PC-3 (cell line): ENCODE data around the gene SART3. TPM values are rescaled to one million over a fixed set of nuclear protein-coding genes. Genes with fewer than 3 reads are reported as not detected.

Source experiments
- ATAC-seq: fragments of 200-7000 bp; cut with Tn5 transposase; 2 replicates; pipeline ENCODE4 v1.9.1; 2020; ENCODE audit warnings: mild to moderate bottlenecking, moderate library complexity
- BruUV-seq: library from RNA; stranded (reverse); fragments of 400-500 nt; replicated peaks from 2 replicates; lab custom pipeline; 2021; lab: Mats Ljungman, UMichigan
- CTCF ChIA-PET: fragments of 300-600 bp; sonication (Branson Sonifier 250); formaldehyde crosslinking; loops from one replicate; lab custom pipeline; 2022; ENCODE audit warnings: antibody characterized with exemption; lab: Charles Lee
- POLR2A ChIA-PET: fragments of 300-600 bp; sonication (Branson Sonifier 250); formaldehyde crosslinking; loops from one replicate; lab custom pipeline; 2022; ENCODE audit warnings: antibody characterized with exemption; ENCODE audit not compliant: unreplicated experiment; lab: Charles Lee
- DNase-seq: peaks from one replicate; pipeline ENCODE4 v3.0.0-alpha.2; 2015
- H2AFZ ChIP-seq: fragments of 300-600 bp; sonication (generic); 2 replicates; pipeline ENCODE4 v1.6.0; 2016; ENCODE audit warnings: antibody characterized with exemption, low read length
- H3F3A ChIP-seq: fragments of 300-600 bp; sonication (generic); one replicate; pipeline ENCODE4 v1.6.0; 2017; ENCODE audit warnings: antibody characterized with exemption, low read length, control low read depth, mild to moderate bottlenecking; ENCODE audit not compliant: unreplicated experiment
- H3K27ac ChIP-seq: fragments of 300-600 bp; sonication (generic); 2 replicates; pipeline ENCODE4 v1.5.1; 2016; ENCODE audit warnings: mild to moderate bottlenecking, low read length
- H3K27me3 ChIP-seq: fragments of 300-600 bp; sonication (generic); 2 replicates; pipeline ENCODE4 v1.6.1; 2016; ENCODE audit warnings: low read length, mixed read lengths
- H3K36me3 ChIP-seq: fragments of 300-600 bp; sonication (generic); 2 replicates; pipeline ENCODE4 v1.6.1; 2016; ENCODE audit warnings: low read depth, mixed run types, low read length, mixed read lengths
- H3K4me1 ChIP-seq: fragments of 300-600 bp; sonication (generic); 2 replicates; pipeline ENCODE4 v1.5.1; 2016; ENCODE audit warnings: low read length; ENCODE audit not compliant: insufficient read depth
- H3K4me2 ChIP-seq: fragments of 300-600 bp; sonication (generic); 2 replicates; pipeline ENCODE4 v1.6.0; 2016; ENCODE audit warnings: low read length
- H3K4me3 ChIP-seq: fragments of 300-600 bp; sonication (generic); 2 replicates; pipeline ENCODE4 v1.5.1; 2016; ENCODE audit warnings: mild to moderate bottlenecking, low read length, mixed read lengths
- H3K79me2 ChIP-seq: fragments of 300-600 bp; sonication (generic); 2 replicates; pipeline ENCODE4 v1.6.1; 2017; ENCODE audit warnings: low read length, mixed read lengths
- H3K9ac ChIP-seq: fragments of 300-600 bp; sonication (generic); 2 replicates; pipeline ENCODE4 v1.6.0; 2016; ENCODE audit warnings: mild to moderate bottlenecking, low read length
- H3K9me2 ChIP-seq: fragments of 300-600 bp; sonication (generic); replicated peaks from 2 replicates; pipeline ENCODE4 v1.6.1; 2016; ENCODE audit warnings: mixed run types, low read length, mixed read lengths
- H3K9me3 ChIP-seq: fragments of 300-600 bp; sonication (generic); 2 replicates; pipeline ENCODE4 v1.6.1; 2016; ENCODE audit warnings: low read length, mixed read lengths
- H4K20me1 ChIP-seq: fragments of 300-600 bp; sonication (generic); 2 replicates; pipeline ENCODE4 v1.6.1; 2016; ENCODE audit warnings: low read length, mixed read lengths
- CTCF ChIP-seq: fragments of 300-600 bp; sonication (generic); conservative IDR thresholded peaks from 2 replicates; pipeline ENCODE4 v1.5.1; 2017; ENCODE audit warnings: antibody characterized with exemption, low read depth, mild to moderate bottlenecking, low read length
- EZH2 ChIP-seq: fragments of 300-600 bp; sonication (generic); IDR thresholded peaks from one replicate; pipeline ENCODE4 v1.6.1; 2017; ENCODE audit warnings: antibody characterized with exemption, mild to moderate bottlenecking, low read length; ENCODE audit not compliant: unreplicated experiment
- EZH2phosphoT487 ChIP-seq: fragments of 300-600 bp; sonication (generic); IDR thresholded peaks from 2 replicates; pipeline ENCODE4 v1.6.1; 2018; ENCODE audit warnings: mild to moderate bottlenecking, antibody characterized with exemption, low read length, borderline replicate concordance
- intact Hi-C: fragments of 100-400 bp; cut with micrococcal nuclease; formaldehyde crosslinking; loops from 2 replicates; pipeline ENCODE4 v1.9.0; 2023
- total RNA-seq: library from RNA; depleted of rRNA; stranded (reverse); fragments of >200 nt; gene quantifications from 2 replicates; pipeline ENCODE4 v1.2.3, GENCODE V29; 2014

Gene SART3
- total RNA-seq, 1 experiment from 2014 or later, result 165 TPM

DNA sequence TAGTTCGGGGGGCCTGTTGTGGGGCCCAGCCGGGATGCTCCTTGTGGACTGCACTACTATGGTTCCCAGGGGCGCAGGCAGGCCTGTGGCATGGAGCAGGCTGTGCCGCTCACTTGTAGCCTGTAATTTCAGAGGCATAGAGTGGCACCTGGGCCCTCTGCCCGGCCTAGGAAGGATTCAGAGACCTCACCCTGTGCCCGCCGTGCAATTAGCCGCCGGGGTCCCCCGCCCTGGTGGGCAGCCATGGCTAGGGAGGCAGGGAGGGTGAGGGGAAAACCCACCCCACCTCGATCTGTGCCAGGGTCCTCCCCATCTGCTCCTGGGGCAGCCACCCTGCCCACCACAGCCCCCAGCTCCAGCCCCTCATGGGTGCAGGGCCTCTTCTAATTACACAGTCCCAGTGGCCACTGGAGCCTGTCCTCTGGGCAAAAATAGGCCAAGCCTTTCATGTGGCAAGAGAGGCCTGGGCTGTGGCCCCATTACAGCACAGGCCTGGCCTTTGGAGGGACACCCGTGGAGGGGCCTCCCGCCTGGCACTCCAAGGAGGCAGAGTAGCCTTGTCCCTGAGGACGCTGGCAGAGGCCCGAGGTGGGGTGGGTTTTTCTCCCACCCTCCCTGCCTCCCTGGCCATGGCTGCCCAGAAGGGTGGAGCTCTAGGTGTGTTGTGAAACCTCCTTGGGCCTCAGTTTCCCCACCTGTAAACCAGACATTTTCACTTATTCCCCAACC lies 42.2 kb upstream of the SART3 start:
- CTCF ChIA-PET, result no interaction called here
- no peaks in the 10 kb centered on the region for H3K36me3 ChIP-seq
- H3K9me2 ChIP-seq, result no peaks in the 10 kb centered on the region
- intact Hi-C loops, result no loop called here
- H3F3A ChIP-seq, result no peaks in the 10 kb centered on the region
- no peaks in the 10 kb centered on the region for H3K79me2 ChIP-seq
- H3K4me2 ChIP-seq, result no peak overlapping the region
- POLR2A ChIA-PET, result no interaction called here
- no peak overlapping the region for H2AFZ ChIP-seq
- H3K27me3 ChIP-seq, result no peaks in the 10 kb centered on the region
- H3K9ac ChIP-seq, result no peak overlapping the region
- TF ChIP-seq EZH2, result no peak
- TF ChIP-seq EZH2phosphoT487, result no peak
- no peak for TF ChIP-seq CTCF
- no peaks in the 10 kb centered on the region for H4K20me1 ChIP-seq
- no peak overlapping the region for H3K4me3 ChIP-seq
- ATAC-seq, result no peak
- no peak overlapping the region for H3K27ac ChIP-seq
- no TSS peak for BruUV-seq
- no peak for DNase-seq
- no peaks in the 10 kb centered on the region for H3K9me3 ChIP-seq
- H3K4me1 ChIP-seq, result no peaks in the 10 kb centered on the region

DNA sequence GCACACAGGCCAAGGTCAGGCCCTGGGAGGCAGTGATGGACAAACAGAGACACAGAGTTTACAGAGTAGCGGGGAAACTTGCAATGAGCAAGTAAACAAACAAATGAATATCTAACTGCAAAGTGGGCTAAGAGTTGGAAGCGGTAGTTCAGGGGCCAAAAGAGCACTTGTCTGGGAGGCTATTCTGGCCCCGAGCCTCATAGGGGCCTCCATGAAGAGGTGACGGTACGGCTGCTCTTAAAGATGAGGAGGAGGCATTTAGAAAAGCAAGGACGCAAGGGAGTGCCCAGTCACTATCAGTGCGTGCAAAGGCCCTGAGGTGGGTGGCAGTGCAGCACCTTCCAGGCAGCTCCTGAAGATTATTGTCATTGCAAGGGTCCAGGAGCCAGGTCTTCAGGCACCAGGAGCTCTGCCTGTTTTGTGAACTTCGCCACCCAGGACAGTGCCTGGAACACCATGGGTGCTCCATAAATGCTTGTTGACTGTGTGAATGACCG lies 41.3 kb upstream of the SART3 start:
- no peaks in the 10 kb centered on the region for H3F3A ChIP-seq
- H3K4me3 ChIP-seq, result no peak overlapping the region
- intact Hi-C loops, result no loop called here
- H3K4me2 ChIP-seq, result no peak overlapping the region
- H3K27me3 ChIP-seq, result no peaks in the 10 kb centered on the region
- H3K79me2 ChIP-seq, result no peaks in the 10 kb centered on the region
- no peaks in the 10 kb centered on the region for H3K4me1 ChIP-seq
- no peaks in the 10 kb centered on the region for H4K20me1 ChIP-seq
- CTCF ChIA-PET, result no interaction called here
- DNase-seq (no peak), ATAC-seq (no peak)
- no peaks in the 10 kb centered on the region for H3K9me2 ChIP-seq
- no peak for TF ChIP-seq CTCF
- no peak for TF ChIP-seq EZH2
- TF ChIP-seq EZH2phosphoT487, result no peak
- no peaks in the 10 kb centered on the region for H3K36me3 ChIP-seq
- no TSS peak for BruUV-seq
- no peaks in the 10 kb centered on the region for H3K9me3 ChIP-seq
- POLR2A ChIA-PET, result no interaction called here
- no peak overlapping the region for H2AFZ ChIP-seq
- no peak overlapping the region for H3K9ac ChIP-seq
- H3K27ac ChIP-seq, result no peak overlapping the region

DNA sequence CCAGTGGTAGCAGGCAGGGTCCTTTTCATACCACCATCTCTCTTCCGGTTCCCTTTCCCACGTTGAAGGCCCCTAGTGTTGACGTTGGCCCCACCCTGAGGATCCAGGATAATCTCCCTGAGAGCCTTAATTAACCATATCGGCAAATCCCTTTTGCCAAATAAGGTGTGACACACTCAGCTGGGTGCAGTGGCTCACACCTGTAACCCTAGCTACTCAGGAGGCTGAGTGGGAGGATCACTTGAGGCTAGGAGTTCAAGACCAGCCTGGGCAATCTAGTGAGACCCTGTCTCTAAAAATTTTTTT lies 39.7 kb upstream of the SART3 start:
- Histone ChIP-seq H3K79me2 (no peaks in the 10 kb centered on the region), H3K36me3 (no peaks in the 10 kb centered on the region), H4K20me1 (no peaks in the 10 kb centered on the region), H3K4me2 (no peak overlapping the region), H3K27ac (no peak overlapping the region), H3K9me2 (no peaks in the 10 kb centered on the region), H3K9me3 (no peaks in the 10 kb centered on the region), H3F3A (no peaks in the 10 kb centered on the region), H2AFZ (no peak overlapping the region), H3K4me1 (no peaks in the 10 kb centered on the region), H3K9ac (no peak overlapping the region), H3K4me3 (no peak overlapping the region), H3K27me3 (no peaks in the 10 kb centered on the region)
- DNase-seq (no peak), ATAC-seq (no peak)
- intact Hi-C loops, result no loop called here
- ChIA-PET CTCF (no interaction called here), POLR2A (no interaction called here)
- TF ChIP-seq EZH2phosphoT487 (no peak), CTCF (no peak), EZH2 (no peak)
- no TSS peak for BruUV-seq
